Lower lobe of right lung (tissue), 2 donors: Measurements from ENCODE around the gene TRPV4. TPM values are rescaled to one million over a fixed set of nuclear protein-coding genes. Genes with fewer than 3 reads are reported as not detected.
A peak's percentile ranks its signal among the peaks of the same experiment; 100 is the strongest.

Source experiments
- ATAC-seq, 2 donors: fragments of 200-7000 bp; cut with Tn5 transposase; one replicate each; pipeline ENCODE4 v1.9.1; 2020 to 2022; ENCODE audit warnings: mild to moderate bottlenecking in 2 of 2, moderate library complexity in 2 of 2
- DNase-seq: peaks from one replicate; pipeline ENCODE4 v3.0.0-alpha.2; 2020
- H3K27ac ChIP-seq: fragments of 200-600 bp; one replicate; pipeline ENCODE4 v1.8.0; 2022
- H3K27me3 ChIP-seq: fragments of 200-600 bp; one replicate; pipeline ENCODE4 v1.8.0; 2022; ENCODE audit warnings: low read depth
- H3K36me3 ChIP-seq: fragments of 200-600 bp; one replicate; pipeline ENCODE4 v1.8.0; 2022; ENCODE audit warnings: mild to moderate bottlenecking
- H3K4me1 ChIP-seq: fragments of 200-600 bp; one replicate; pipeline ENCODE4 v1.8.0; 2022
- H3K4me3 ChIP-seq: fragments of 200-600 bp; one replicate; pipeline ENCODE4 v1.8.0; 2022; ENCODE audit warnings: mild to moderate bottlenecking
- H3K9me3 ChIP-seq: fragments of 200-600 bp; one replicate; pipeline ENCODE4 v1.8.0; 2022
- intact Hi-C: fragments of 100-400 bp; cut with DNase I; formaldehyde crosslinking; loops from one replicate; pipeline ENCODE4 v1.11.0; 2022
- total RNA-seq: library from RNA; stranded (reverse); fragmentation: NEBNext Ultra II Directional; extraction: Animal tissue kit (Norgen Biotek cat#: 25700); gene quantifications from one replicate; pipeline ENCODE4 v1.2.1, GENCODE V29; 2021
- TF ChIP-seq, protein P1 (sequence below): fragments of 200-600 bp; IDR thresholded peaks from one replicate; pipeline ENCODE4 v1.8.0; 2022; ENCODE audit warnings: antibody characterized with exemption, mild to moderate bottlenecking
- donor health status: DM: no; HTN: yes; CAD: no; lungs with severe emphysema.

Gene TRPV4
- total RNA-seq, 1 donor from 2014 or later, result 7.7 TPM

DNA sequence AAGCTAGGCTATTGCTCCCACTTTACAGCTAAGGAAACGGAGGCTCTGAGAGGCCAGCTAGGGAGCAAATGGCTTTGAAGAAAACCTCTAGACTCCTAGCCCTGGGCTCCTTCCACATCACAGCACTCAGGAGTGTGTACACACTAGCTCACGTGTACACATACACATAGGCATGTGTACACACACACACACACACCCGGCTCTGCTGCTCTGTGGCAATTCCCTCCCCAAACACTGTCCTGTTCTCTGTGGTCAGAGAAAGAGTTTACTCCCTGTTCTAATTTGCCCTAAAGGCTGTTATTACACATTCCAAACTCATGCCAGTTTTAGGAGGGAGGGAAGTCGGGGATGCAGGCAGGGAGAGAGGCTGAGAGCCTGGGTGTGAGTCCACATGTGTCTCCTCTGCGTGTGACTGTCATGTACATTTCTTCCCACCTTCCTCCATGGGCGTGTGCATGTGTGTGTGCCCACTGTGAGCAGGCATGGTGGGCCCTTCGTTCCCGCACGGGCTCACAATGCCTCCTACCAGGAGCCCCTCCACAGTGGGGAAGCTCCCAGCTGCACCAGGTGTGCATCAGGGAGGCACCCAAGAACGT lies 14.2 kb downstream of the TRPV4 start:
- no peak for DNase-seq
- peak in 1 of 2 donors; percentile 61 for ATAC-seq
- Histone ChIP-seq H3K27ac (no peak overlapping the region), H3K4me3 (no peak overlapping the region), H3K4me1 (no peaks in the 10 kb centered on the region), H3K36me3 (no peaks in the 10 kb centered on the region), H3K27me3 (peaks cover 6% of the 10 kb centered on the region), H3K9me3 (no peaks in the 10 kb centered on the region)
- TF ChIP-seq, protein P1, sequence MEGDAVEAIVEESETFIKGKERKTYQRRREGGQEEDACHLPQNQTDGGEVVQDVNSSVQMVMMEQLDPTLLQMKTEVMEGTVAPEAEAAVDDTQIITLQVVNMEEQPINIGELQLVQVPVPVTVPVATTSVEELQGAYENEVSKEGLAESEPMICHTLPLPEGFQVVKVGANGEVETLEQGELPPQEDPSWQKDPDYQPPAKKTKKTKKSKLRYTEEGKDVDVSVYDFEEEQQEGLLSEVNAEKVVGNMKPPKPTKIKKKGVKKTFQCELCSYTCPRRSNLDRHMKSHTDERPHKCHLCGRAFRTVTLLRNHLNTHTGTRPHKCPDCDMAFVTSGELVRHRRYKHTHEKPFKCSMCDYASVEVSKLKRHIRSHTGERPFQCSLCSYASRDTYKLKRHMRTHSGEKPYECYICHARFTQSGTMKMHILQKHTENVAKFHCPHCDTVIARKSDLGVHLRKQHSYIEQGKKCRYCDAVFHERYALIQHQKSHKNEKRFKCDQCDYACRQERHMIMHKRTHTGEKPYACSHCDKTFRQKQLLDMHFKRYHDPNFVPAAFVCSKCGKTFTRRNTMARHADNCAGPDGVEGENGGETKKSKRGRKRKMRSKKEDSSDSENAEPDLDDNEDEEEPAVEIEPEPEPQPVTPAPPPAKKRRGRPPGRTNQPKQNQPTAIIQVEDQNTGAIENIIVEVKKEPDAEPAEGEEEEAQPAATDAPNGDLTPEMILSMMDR, result no peak
- intact Hi-C loops, result no loop called here

DNA sequence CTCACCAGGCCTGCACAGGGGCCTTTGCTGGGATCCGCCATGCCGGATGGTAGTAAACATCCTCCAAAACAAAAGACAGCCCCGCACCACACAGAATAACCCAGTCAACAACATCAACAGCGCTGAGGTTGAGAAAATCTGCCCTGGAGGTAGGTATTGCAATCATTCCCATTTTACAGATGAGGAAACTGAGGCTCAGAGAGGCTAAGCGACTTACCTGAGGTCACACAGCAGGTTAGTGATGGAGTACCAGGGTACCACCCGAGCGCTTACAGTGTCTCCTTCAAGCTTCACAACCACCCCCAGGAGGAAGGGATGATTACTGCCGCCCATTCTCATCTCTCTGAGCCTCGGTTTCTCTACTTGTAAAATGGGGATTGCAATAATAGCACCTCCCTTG lies 14.9 kb downstream of the TRPV4 start:
- H3K4me1 ChIP-seq, result no peaks in the 10 kb centered on the region
- H3K4me3 ChIP-seq, result no peak overlapping the region
- TF ChIP-seq, protein P1, result no peak
- DNase-seq (no peak), ATAC-seq (no peak)
- no peak overlapping the region for H3K27ac ChIP-seq
- H3K27me3 ChIP-seq, result peaks cover 6% of the 10 kb centered on the region
- no peaks in the 10 kb centered on the region for H3K36me3 ChIP-seq
- intact Hi-C loops, result no loop called here
- H3K9me3 ChIP-seq, result no peaks in the 10 kb centered on the region

DNA sequence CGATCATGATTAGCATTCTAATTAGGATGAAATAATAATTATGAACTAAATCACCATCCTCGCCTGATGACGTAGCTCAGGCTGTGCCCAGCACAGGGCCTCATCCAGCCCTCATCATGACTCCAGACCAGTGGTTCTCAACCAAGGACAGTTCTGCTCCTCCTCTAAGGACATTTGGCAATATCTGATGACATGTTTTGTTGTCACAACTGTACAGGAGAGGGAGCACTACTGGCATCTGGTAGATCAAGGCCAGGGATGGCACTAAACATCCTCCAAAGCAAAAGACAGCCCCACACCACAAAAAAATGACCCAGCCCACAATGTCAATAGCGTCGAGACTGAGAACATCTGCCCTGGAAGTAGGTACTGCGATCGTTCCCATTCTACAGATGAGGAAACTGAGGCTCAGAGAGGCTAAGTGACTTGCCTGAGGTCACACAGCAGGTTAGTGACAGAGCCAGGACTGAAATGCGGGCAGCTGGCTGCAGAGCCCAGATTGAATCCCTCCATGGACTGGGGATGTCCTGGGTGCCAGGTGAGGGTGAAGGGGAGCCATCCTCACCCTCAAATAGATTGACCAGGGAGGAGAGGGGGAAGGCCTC lies 15.5 kb downstream of the TRPV4 start:
- Histone ChIP-seq H3K36me3 (no peaks in the 10 kb centered on the region), H3K27me3 (peaks cover 6% of the 10 kb centered on the region), H3K4me1 (no peaks in the 10 kb centered on the region), H3K27ac (no peak overlapping the region), H3K9me3 (no peaks in the 10 kb centered on the region), H3K4me3 (no peak overlapping the region)
- TF ChIP-seq, protein P1, result no peak
- no peak for ATAC-seq
- intact Hi-C loops, result no loop called here
- DNase-seq, result no peak

DNA sequence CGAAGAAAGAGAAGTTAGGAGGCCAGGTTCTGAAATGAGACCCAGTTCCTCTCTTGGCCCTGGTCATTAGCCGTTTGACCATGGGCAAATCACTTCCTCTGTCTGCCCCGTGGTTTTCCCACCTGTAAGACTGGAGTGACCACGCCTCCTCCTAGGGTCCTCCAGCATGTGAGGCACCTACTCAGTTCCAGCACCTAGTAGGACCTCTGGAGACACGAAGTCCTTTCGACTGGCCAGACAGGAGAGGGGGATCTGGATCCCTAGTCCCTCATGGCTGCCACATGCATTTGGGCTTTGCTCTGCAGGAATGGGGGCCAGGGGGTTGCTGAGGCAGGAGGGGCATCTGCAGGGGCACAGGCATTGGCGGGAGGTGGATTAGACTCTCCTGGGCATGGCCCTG lies 16.3 kb downstream of the TRPV4 start:
- H3K4me3 ChIP-seq, result no peak overlapping the region
- no peaks in the 10 kb centered on the region for H3K9me3 ChIP-seq
- no peak overlapping the region for H3K27ac ChIP-seq
- H3K27me3 ChIP-seq, result peaks cover 6% of the 10 kb centered on the region
- ATAC-seq (no peak), DNase-seq (no peak)
- no peaks in the 10 kb centered on the region for H3K36me3 ChIP-seq
- TF ChIP-seq, protein P1, result no peak
- H3K4me1 ChIP-seq, result no peaks in the 10 kb centered on the region
- intact Hi-C loops, result no loop called here

DNA sequence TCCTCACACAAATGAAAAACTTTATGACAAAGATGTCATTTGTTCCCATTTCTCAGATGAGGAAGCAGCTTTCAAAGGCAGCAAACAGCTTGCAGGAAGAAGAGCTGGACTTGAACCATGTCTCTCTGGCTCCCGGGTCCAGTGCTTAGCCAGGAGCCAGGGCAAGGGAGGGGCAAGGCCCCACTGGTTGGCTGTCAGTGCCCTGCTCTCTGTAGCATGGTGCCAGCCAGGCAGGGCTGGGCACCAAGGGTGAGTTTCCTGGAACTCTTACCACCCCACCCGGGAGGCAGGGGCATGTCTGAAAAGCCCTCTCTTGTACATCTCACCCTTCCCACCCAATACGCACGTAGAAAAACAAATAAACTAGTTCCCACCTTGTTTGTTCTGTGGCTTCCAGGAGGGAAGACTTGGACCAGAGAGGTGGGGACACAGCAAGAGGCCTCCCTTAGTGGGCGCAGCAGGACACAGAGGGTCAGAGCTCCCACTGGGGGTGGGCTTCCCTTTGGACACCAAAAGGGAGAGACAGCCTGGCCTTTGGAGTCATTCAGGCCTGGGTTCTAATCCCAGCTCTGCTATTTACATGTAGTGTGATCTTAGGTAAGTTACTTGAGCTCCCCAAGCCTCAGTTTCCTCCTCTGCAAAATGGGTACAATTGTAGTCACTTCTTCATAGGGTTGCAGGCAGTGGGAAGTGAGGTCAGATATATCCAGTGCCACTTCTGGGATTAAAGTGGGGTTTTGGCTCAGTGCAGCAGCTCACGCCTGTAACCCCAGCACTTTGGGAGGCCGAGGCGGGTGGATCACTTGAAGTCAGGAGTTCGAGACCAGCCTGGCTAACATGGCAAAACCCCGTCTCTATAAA lies 17.2 kb downstream of the TRPV4 start:
- ATAC-seq, result no peak
- intact Hi-C loops, result no loop called here
- H3K4me3 ChIP-seq, result no peak overlapping the region
- no peak overlapping the region for H3K27ac ChIP-seq
- H3K27me3 ChIP-seq, result peaks cover 6% of the 10 kb centered on the region
- no peaks in the 10 kb centered on the region for H3K4me1 ChIP-seq
- H3K36me3 ChIP-seq, result no peaks in the 10 kb centered on the region
- TF ChIP-seq, protein P1, result no peak
- H3K9me3 ChIP-seq, result no peaks in the 10 kb centered on the region
- no peak for DNase-seq
